Liver (tissue), 9 donors: ENCODE measurements around the gene LRRC72. TPM values are rescaled to one million over a fixed set of nuclear protein-coding genes. Genes with fewer than 3 reads are reported as not detected.

Experiments
- DNase-seq: peaks from one replicate; pipeline ENCODE4 v3.0.0-alpha.2; 2017; ENCODE audit warnings: low spot score
- H3K27ac ChIP-seq, 2 donors: one replicate each; pipeline ENCODE4 v1.7.0; 2013; ENCODE audit warnings: inconsistent platforms in 2 of 2, low read length in 2 of 2, control low read depth in 1 of 2, low read depth in 1 of 2, mild to moderate bottlenecking in 1 of 2
- H3K27me3 ChIP-seq, 4 donors: one replicate each; pipeline versions ENCODE4 v1.6.1 to v1.7.0; 2013; ENCODE audit warnings: low read length in 3 of 4, inconsistent platforms in 1 of 4, mild to moderate bottlenecking in 1 of 4, moderate library complexity in 1 of 4; ENCODE audit not compliant: control insufficient read depth in 4 of 4, insufficient read depth in 4 of 4
- H3K36me3 ChIP-seq, 4 donors: one replicate each; pipeline versions ENCODE4 v1.6.1 to v1.7.0; 2013; ENCODE audit warnings: low read length in 3 of 4, mild to moderate bottlenecking in 3 of 4, low read depth in 1 of 4, moderate library complexity in 1 of 4; ENCODE audit not compliant: control insufficient read depth in 4 of 4, insufficient read depth in 3 of 4
- H3K4me1 ChIP-seq, 4 donors: one replicate each; pipeline versions ENCODE4 v1.6.1 to v1.7.0; 2013; ENCODE audit warnings: low read length in 3 of 4, mild to moderate bottlenecking in 3 of 4, moderate library complexity in 1 of 4; ENCODE audit not compliant: control insufficient read depth in 4 of 4, insufficient read depth in 4 of 4
- H3K4me3 ChIP-seq, 3 donors: one replicate each; pipeline versions ENCODE4 v1.6.1 to v1.7.0; 2013; ENCODE audit warnings: low read length in 3 of 3, control low read depth in 1 of 3, low read depth in 1 of 3, mild to moderate bottlenecking in 1 of 3
- H3K9ac ChIP-seq, 2 donors: one replicate each; pipeline ENCODE4 v1.7.0; 2013; ENCODE audit warnings: low read length in 2 of 2, mild to moderate bottlenecking in 2 of 2, moderate library complexity in 2 of 2, control low read depth in 1 of 2, low read depth in 1 of 2
- H3K9me3 ChIP-seq, 4 donors: one replicate each; pipeline versions ENCODE4 v1.6.1 to v1.7.0; 2013; ENCODE audit warnings: low read length in 3 of 4; ENCODE audit not compliant: control insufficient read depth in 4 of 4
- CTCF ChIP-seq: fragments of 150-350 bp; IDR thresholded peaks from 2 replicates; pipeline ENCODE4 v1.5.1; 2017; ENCODE audit warnings: improper control_type of control experiment, low read depth, low read length; ENCODE audit not compliant: missing input control
- EGR1 ChIP-seq, 2 donors: IDR thresholded peaks; 2 replicates each; pipeline ENCODE4 v1.6.1; 2016 to 2018; ENCODE audit warnings: antibody characterized with exemption in 2 of 2, low read depth in 2 of 2
- FOXA1 ChIP-seq: IDR thresholded peaks from 2 replicates; pipeline ENCODE4 v1.6.1; 2016; ENCODE audit warnings: antibody characterized with exemption
- HNF4A ChIP-seq, 2 donors: conservative IDR thresholded peaks; 2 replicates each; pipeline ENCODE4 v1.6.1; 2016; ENCODE audit warnings: antibody characterized with exemption in 2 of 2, mild to moderate bottlenecking in 2 of 2
- MAX ChIP-seq: IDR thresholded peaks from 2 replicates; pipeline ENCODE4 v1.6.1; 2016; ENCODE audit warnings: antibody characterized with exemption
- NR2F2 ChIP-seq: IDR thresholded peaks from 2 replicates; pipeline ENCODE4 v1.6.1; 2016; ENCODE audit warnings: antibody characterized with exemption
- RAD21 ChIP-seq, 2 donors: IDR thresholded peaks; 2 replicates each; pipeline ENCODE4 v1.6.1; 2016; ENCODE audit warnings: antibody characterized with exemption in 2 of 2, mild to moderate bottlenecking in 2 of 2
- REST ChIP-seq: IDR thresholded peaks from 2 replicates; pipeline ENCODE4 v1.6.1; 2016; ENCODE audit warnings: antibody characterized with exemption, mild to moderate bottlenecking
- RXRA ChIP-seq, 2 donors: IDR thresholded peaks; 2 replicates each; pipeline ENCODE4 v1.6.1; 2017 to 2018; ENCODE audit warnings: antibody characterized with exemption in 2 of 2, mild to moderate bottlenecking in 1 of 2
- TAF1 ChIP-seq: conservative IDR thresholded peaks from 2 replicates; pipeline ENCODE4 v1.6.1; 2016; ENCODE audit warnings: antibody characterized with exemption, mild to moderate bottlenecking
- YY1 ChIP-seq: IDR thresholded peaks from 2 replicates; pipeline ENCODE4 v1.6.1; 2016; ENCODE audit warnings: antibody characterized with exemption, mild to moderate bottlenecking
- WGBS: extraction: QIAGEN DNeasy Blood & Tissue Kit; methylation state at CpG from one replicate; pipeline ENCODE4 v1.1.7; 2013; 5-methylcytosine and 5-hydroxymethylcytosine counted together
- polyA plus RNA-seq, 2 donors: library from polyadenylated mRNA; stranded (reverse) in 1 of 2; unstranded in 1 of 2; fragments of 200-250 nt in 1 of 2; fragments of >200 nt in 1 of 2; fragmentation: Nextera tagmentation in 1 of 2; extraction: Ambion mirVana in 1 of 2; gene quantifications; one replicate each; pipeline versions ENCODE4 v1.2.1 to v1.2.3, GENCODE V29; 2013 to 2015
- total RNA-seq, 2 donors: library from RNA; depleted of rRNA; stranded (reverse); fragments of >200 nt; gene quantifications; one replicate each; pipeline ENCODE4 v1.2.3, GENCODE V29; 2014
- TF ChIP-seq, protein P1 (sequence below): IDR thresholded peaks from 2 replicates; pipeline ENCODE4 v1.6.1; 2016; ENCODE audit warnings: antibody characterized with exemption
- donor health status: healthy.
- donor health status: healthy.
- donor health status: healthy.
- donor health status: healthy.
- donor health status: healthy.

Gene LRRC72
- total and polyA plus RNA-seq, 4 donors: not detected

DNA sequence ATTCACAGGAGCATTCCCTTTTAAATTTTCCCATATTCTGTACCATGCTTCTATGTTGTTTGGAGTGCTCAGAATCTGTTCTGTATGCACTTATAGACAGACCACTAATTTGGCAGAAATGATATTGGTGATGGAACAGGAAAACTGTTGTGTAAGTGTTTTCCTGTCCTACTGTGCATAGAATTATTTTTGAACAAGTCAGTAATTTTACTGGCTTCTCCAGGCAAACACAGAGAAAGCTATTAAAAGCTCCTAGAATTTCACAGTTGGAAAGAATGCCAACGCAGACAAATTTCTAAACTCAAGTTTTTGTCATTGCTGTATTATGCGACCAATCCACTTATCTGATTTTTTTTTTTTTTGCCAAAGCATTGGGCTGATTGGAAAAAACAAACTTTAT lies 63.3 kb downstream of the LRRC72 start:
- Histone ChIP-seq H3K9me3 (peaks cover 0 to 2% (median 0%) of the 10 kb centered on the region in 4 donors), H3K4me3 (no peak overlapping the region), H3K27ac (no peak overlapping the region), H3K27me3 (no peaks in the 10 kb centered on the region), H3K9ac (no peak overlapping the region), H3K36me3 (no peaks in the 10 kb centered on the region), H3K4me1 (no peaks in the 10 kb centered on the region)
- TF ChIP-seq NR2F2 (no peak), REST (no peak), HNF4A (conservative IDR thresholded peaks at IDR 0.05) (no peak), TAF1 (no peak)
- WGBS: 76% methylated on average over 2 of the region's 2 CpGs
- no peak for DNase-seq

- WGBS: 13% methylated on average over 1 of the region's 1 CpG
Observed at GRCh38 chr7:16590424-16590823, 63.8 kb downstream of the LRRC72 start.

More at GRCh38 chr7:16590424-16590823, 63.8 kb downstream of the LRRC72 start:
- Histone ChIP-seq H3K4me3 (no peak overlapping the region), H3K36me3 (no peaks in the 10 kb centered on the region), H3K4me1 (no peaks in the 10 kb centered on the region), H3K27me3 (no peaks in the 10 kb centered on the region), H3K9me3 (peaks cover 0 to 2% (median 0%) of the 10 kb centered on the region in 4 donors), H3K9ac (no peak overlapping the region), H3K27ac (no peak overlapping the region)
- no peak for DNase-seq
- TF ChIP-seq RXRA (IDR thresholded peaks at IDR 0.05) (no peak), MAX (no peak), EGR1 (IDR thresholded peaks at IDR 0.05; ENCODE audit: low read depth in 2 of 2) (no peak), YY1 (no peak), REST (no peak), TAF1 (no peak), CTCF (no peak), FOXA1 (no peak), RAD21 (IDR thresholded peaks at IDR 0.05) (no peak)
- TF ChIP-seq, protein P1, sequence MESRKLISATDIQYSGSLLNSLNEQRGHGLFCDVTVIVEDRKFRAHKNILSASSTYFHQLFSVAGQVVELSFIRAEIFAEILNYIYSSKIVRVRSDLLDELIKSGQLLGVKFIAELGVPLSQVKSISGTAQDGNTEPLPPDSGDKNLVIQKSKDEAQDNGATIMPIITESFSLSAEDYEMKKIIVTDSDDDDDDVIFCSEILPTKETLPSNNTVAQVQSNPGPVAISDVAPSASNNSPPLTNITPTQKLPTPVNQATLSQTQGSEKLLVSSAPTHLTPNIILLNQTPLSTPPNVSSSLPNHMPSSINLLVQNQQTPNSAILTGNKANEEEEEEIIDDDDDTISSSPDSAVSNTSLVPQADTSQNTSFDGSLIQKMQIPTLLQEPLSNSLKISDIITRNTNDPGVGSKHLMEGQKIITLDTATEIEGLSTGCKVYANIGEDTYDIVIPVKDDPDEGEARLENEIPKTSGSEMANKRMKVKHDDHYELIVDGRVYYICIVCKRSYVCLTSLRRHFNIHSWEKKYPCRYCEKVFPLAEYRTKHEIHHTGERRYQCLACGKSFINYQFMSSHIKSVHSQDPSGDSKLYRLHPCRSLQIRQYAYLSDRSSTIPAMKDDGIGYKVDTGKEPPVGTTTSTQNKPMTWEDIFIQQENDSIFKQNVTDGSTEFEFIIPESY: no peak
